Lower lobe of right lung (tissue), 2 donors: ENCODE results near the gene C6orf62. TPM values are rescaled to one million over a fixed set of nuclear protein-coding genes. Genes with fewer than 3 reads are reported as not detected.
"Not testable (repeated sequence)": the region's sequence is repeated elsewhere in the genome, so short reads cannot be mapped to it uniquely, and the experiment has no call there.

Source experiments
- ATAC-seq, 2 donors: fragments of 200-7000 bp; cut with Tn5 transposase; one replicate each; pipeline ENCODE4 v1.9.1; 2020 to 2022; ENCODE audit warnings: mild to moderate bottlenecking in 2 of 2, moderate library complexity in 2 of 2
- DNase-seq: peaks from one replicate; pipeline ENCODE4 v3.0.0-alpha.2; 2020
- H3K27ac ChIP-seq: fragments of 200-600 bp; one replicate; pipeline ENCODE4 v1.8.0; 2022
- H3K27me3 ChIP-seq: fragments of 200-600 bp; one replicate; pipeline ENCODE4 v1.8.0; 2022; ENCODE audit warnings: low read depth
- H3K36me3 ChIP-seq: fragments of 200-600 bp; one replicate; pipeline ENCODE4 v1.8.0; 2022; ENCODE audit warnings: mild to moderate bottlenecking
- H3K4me1 ChIP-seq: fragments of 200-600 bp; one replicate; pipeline ENCODE4 v1.8.0; 2022
- H3K4me3 ChIP-seq: fragments of 200-600 bp; one replicate; pipeline ENCODE4 v1.8.0; 2022; ENCODE audit warnings: mild to moderate bottlenecking
- H3K9me3 ChIP-seq: fragments of 200-600 bp; one replicate; pipeline ENCODE4 v1.8.0; 2022
- intact Hi-C: fragments of 100-400 bp; cut with DNase I; formaldehyde crosslinking; loops from one replicate; pipeline ENCODE4 v1.11.0; 2022
- total RNA-seq: library from RNA; stranded (reverse); fragmentation: NEBNext Ultra II Directional; extraction: Animal tissue kit (Norgen Biotek cat#: 25700); gene quantifications from one replicate; pipeline ENCODE4 v1.2.1, GENCODE V29; 2021
- TF ChIP-seq, protein P1 (sequence below): fragments of 200-600 bp; IDR thresholded peaks from one replicate; pipeline ENCODE4 v1.8.0; 2022; ENCODE audit warnings: antibody characterized with exemption, mild to moderate bottlenecking
- donor health status: DM: no; HTN: yes; CAD: no; lungs with severe emphysema.

C6orf62 gene
- total RNA-seq, 1 donor from 2014 or later = 123 TPM

DNA sequence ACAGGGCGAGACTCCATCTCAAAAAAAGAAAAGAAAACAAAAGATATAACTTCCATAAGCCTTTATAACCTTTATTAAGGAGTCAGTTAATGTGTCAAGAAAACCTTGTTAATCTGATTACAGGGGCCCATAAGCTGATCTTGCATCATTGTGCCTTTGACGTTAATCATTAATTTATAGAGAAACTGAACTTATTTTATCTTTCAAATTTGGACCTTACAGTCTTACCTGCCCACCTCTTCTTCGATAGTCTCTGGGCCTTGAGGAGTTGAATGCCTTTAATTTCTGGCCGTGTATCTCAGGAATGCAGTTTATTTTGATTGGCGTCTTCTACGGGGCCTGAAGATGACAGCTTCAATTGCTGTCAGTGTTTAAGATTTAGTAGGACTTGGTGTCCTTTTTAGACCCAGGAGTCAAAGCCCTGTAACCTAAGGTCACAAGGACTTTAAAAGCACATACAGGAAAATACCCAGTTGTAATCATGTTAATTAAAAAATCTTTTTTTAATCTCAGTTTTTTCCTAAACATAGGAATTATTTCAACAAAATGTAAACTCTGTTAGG lies 46.3 kb downstream of the C6orf62 start:
- Histone ChIP-seq H3K4me3 (no peak overlapping the region), H3K27ac (no peak overlapping the region), H3K4me1 (peaks cover 12% of the 10 kb centered on the region), H3K9me3 (no peaks in the 10 kb centered on the region), H3K27me3 (no peaks in the 10 kb centered on the region), H3K36me3 (no peaks in the 10 kb centered on the region)
- intact Hi-C loops = no loop called here
- ATAC-seq = no peak
- DNase-seq = no peak
- TF ChIP-seq, protein P1, sequence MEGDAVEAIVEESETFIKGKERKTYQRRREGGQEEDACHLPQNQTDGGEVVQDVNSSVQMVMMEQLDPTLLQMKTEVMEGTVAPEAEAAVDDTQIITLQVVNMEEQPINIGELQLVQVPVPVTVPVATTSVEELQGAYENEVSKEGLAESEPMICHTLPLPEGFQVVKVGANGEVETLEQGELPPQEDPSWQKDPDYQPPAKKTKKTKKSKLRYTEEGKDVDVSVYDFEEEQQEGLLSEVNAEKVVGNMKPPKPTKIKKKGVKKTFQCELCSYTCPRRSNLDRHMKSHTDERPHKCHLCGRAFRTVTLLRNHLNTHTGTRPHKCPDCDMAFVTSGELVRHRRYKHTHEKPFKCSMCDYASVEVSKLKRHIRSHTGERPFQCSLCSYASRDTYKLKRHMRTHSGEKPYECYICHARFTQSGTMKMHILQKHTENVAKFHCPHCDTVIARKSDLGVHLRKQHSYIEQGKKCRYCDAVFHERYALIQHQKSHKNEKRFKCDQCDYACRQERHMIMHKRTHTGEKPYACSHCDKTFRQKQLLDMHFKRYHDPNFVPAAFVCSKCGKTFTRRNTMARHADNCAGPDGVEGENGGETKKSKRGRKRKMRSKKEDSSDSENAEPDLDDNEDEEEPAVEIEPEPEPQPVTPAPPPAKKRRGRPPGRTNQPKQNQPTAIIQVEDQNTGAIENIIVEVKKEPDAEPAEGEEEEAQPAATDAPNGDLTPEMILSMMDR = no peak

DNA sequence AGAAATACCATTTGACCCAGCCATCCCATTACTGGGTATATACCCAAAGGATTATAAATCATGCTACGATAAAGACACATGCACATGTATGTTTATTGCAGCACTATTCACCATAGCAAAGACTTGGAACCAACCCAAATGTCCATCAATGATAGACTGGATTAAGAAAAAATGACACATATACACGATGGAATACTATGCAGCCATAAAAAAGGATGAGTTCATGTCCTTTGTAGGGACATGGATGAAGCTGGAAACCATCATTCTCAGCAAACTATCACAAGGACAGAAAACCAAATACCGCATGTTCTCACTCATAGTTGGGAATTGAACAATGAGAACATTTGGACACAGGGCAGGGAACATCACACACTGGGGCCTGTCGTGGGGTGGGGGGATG lies 47.9 kb downstream of the C6orf62 start:
- H3K36me3 ChIP-seq, DNase-seq, H3K27ac ChIP-seq, intact Hi-C loops, H3K27me3 ChIP-seq, H3K4me3 ChIP-seq, H3K9me3 ChIP-seq, ATAC-seq: not testable (repeated sequence)
- peaks cover 14% of the 10 kb centered on the region for H3K4me1 ChIP-seq

DNA sequence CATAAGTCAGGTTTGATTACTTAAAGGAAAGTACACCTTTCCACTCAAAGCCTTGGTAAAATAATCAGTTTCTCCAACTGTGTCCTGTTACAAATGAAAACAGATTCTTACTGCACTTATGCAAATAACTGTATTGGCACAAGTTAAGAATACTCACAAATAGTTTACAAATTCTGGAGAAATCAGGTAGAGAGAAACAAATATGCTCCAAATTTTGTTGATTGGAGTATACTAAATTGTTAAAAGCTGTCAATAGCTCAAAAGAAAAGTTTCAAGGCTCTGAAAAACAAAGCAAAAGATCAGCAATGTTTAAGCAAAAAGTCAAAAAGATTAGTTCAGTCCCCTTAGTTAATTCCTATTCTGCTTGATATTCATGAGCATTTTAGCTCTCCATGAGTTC lies 48.5 kb downstream of the C6orf62 start:
- H3K9me3 ChIP-seq, intact Hi-C loops, H3K36me3 ChIP-seq, H3K4me3 ChIP-seq, DNase-seq, H3K27me3 ChIP-seq, ATAC-seq, H3K27ac ChIP-seq: not testable (repeated sequence)
- H3K4me1 ChIP-seq = peaks cover 19% of the 10 kb centered on the region

DNA sequence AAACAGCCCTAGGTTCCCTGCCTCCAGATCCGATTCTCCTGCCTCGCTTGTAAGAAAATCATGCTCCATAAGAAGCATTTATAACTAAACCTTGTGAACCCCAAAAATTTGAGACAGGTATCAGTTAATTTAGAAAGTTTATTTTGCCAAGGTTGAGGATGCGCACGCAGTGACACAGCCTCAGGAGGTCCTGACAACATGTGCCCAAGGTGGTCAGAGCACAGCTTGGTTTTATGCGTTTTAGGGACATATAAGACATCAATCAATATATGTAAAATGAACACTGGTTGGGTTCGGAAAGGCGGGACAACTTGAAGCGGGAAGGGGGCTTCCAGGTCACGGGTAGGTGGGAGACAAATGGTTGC lies 50.0 kb downstream of the C6orf62 start:
- peaks cover 34% of the 10 kb centered on the region for H3K4me1 ChIP-seq
- ATAC-seq (no peak), DNase-seq (no peak)
- H3K27me3 ChIP-seq = no peaks in the 10 kb centered on the region
- H3K27ac ChIP-seq = no peak overlapping the region
- TF ChIP-seq, protein P1 = no peak
- intact Hi-C loops = no loop called here
- H3K9me3 ChIP-seq = no peaks in the 10 kb centered on the region
- H3K4me3 ChIP-seq = no peak overlapping the region
- peaks cover 8% of the 10 kb centered on the region for H3K36me3 ChIP-seq

DNA sequence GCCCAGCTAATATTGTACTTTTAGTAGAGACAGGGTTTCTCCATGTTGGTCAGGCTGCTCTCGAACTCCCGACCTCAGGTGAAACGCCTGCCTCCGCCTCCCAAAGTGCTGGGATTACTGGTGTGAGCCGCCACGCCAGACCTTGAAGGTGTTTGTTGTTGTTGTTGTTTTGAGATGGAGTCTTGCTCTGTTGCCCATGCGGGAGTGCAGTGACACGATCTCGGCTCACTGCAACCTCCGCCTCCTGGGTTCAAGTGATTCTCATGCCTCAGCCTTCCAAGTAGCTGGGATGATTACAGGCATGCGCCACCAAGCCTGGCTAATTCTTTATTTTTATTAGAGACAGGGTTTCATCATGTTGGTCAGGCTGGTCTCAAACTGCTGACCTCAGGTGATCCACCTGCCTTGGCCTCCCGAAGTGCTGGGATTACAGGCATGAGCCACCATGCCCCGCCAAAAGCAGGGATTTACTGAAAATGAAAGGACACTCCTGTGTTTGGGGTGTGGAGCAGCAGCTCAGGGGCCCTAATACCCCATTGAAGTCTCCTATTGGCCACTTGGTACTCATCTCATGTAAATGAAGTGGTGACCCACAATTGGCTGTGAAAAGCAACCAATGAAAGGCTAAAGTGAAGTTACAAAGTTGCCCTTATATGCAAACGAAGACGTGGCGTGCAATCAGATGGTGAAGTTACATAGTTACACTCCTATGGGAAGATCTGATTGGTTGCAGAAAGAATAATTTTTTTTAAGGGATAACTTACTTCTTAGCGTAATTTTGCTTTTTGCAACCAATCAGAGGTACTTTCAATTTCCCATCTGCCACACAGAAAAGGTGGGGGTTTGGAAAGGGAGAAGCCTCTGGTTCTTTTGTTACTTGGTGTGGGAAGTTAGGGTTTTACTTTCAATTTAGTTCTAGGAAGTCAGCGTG lies 50.6 kb downstream of the C6orf62 start:
- H3K9me3 ChIP-seq, ATAC-seq, H3K27me3 ChIP-seq, DNase-seq, intact Hi-C loops: not testable (repeated sequence)
- Histone ChIP-seq H3K27ac (peak overlapping the region; percentile 86), H3K36me3 (peaks cover 15% of the 10 kb centered on the region), H3K4me3 (peak overlapping the region; percentile 97), H3K4me1 (peaks cover 34% of the 10 kb centered on the region)

DNA sequence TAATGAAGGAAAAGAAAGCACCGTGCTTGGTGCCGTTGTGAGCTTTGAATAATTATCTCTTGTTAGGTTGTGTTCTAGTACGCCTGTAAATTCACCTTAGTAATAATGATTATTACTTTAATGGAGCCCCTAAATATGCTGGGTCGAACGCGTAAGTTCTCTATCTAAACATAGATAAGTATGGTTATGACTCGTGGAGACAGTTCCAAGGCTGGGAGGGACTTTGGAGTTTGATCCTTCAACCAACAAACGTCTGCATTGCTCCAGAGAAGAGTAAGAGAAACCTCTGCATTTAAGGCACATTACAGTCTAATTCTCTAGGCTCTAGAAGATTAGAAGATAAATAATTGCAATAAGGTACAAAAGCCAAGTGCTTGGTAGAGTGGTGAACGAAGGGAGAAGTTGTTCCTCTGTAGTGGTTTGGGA lies 51.6 kb downstream of the C6orf62 start:
- TF ChIP-seq, protein P1 = no peak

More for the DNA sequence above, 51.6 kb downstream of the C6orf62 start:
- peaks cover 24% of the 10 kb centered on the region for H3K36me3 ChIP-seq
- H3K4me3 ChIP-seq = peak overlapping the region; percentile 97
- peak overlapping the region; percentile 86 for H3K27ac ChIP-seq
- no peaks in the 10 kb centered on the region for H3K9me3 ChIP-seq
- DNase-seq = no peak
- intact Hi-C loops = no loop called here
- no peaks in the 10 kb centered on the region for H3K27me3 ChIP-seq
- ATAC-seq = peak in 1 of 2 donors; percentile 28
- peaks cover 34% of the 10 kb centered on the region for H3K4me1 ChIP-seq
